H4 (cell line): ENCODE results near the gene EML2. TPM values are rescaled to one million over a fixed set of nuclear protein-coding genes. Genes with fewer than 3 reads are reported as not detected.
"Not testable (repeated sequence)": the region's sequence is repeated elsewhere in the genome, so short reads cannot be mapped to it uniquely, and the experiment has no call there.

Experiments
- DNase-seq: peaks from one replicate; pipeline ENCODE4 v3.0.0-alpha.2; 2015; ENCODE audit warnings: low spot score
- total RNA-seq: library from RNA; depleted of rRNA; stranded (reverse); fragments of >200 nt; shearing (Covaris generic); gene quantifications from 2 replicates; pipeline ENCODE4 v1.2.3, GENCODE V29; 2014

The EML2 gene
- total RNA-seq, 1 experiment from 2014 or later: 5.1 TPM

GRCh38 chr19:45653634-45654033, 14.4 kb upstream of the EML2 start:
- no peak for DNase-seq

GRCh38 chr19:45650722-45651121, 11.5 kb upstream of the EML2 start:
- DNase-seq: no peak

GRCh38 chr19:45646345-45646698, 7.1 kb upstream of the EML2 start:
- no peak for DNase-seq

DNA sequence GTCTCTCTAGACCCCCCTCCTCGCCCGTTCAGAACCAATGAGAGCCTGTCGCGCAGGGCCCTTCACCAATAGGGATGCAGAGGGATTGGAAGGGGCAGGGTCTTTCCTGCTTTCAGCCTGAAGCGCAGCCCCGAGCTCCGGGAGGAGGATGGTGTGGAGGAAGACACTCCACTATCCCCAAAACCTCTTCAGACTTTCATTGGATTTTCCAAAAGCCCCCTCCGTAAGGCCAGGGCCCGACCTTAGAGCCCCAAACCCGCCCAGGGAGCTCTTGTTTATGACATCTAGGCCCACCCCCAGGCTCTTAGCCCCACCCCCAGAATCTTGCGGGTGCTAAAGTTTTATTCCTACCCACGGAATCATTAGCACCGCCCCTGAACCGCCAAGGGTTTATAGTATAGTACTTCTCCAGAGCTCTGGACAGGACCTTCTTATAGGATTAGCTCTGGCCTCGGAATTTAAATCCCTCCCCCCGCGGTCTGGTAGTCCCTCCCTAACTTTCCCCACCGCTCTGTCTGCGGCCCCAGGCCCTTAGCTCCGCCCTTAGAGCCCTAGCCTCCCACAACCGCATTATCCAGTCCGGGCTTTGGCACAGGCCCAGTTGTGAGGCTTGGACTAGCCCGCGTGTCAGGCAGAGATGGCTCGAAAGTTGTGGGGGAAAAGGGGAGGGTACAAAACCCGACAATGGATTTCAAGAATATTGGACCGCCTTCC, 6.6 kb upstream of the EML2 start:
- DNase-seq: peak; percentile 76

DNA sequence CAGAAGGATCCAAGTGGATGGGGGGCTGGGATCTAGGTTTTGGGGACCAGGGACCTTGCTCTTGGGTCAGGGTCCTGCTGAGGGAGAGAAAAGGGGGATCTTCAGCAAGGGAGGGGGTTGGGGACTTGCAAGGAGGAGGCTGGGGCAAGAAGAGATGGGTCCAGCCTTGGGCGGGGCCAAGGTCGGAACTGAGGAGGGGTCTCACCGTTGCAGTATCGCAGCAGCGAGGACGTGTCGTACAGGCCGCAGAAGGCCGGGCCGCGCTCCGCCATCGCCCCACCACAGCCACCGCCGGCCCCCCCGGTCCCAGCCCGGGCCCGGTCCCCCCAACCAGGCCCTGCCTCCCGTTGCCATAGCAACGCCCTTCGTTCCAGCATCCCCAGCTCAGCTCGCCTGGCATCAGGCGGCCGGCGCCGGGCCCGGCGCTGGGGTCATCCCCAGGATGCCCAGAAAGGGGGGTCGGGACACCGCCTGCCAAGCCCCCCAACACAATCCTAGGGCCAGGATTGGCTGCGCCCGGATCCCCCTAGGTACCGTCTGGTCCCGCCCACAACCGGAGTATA, 6.0 kb upstream of the EML2 start:
- DNase-seq: no peak

GRCh38 chr19:45643927-45644771, 5.0 kb upstream of the EML2 start:
- no peak for DNase-seq

GRCh38 chr19:45643024-45643926, 4.1 kb upstream of the EML2 start:
- peak; percentile 33 for DNase-seq

GRCh38 chr19:45641274-45642105, 2.3 kb upstream of the EML2 start:
- DNase-seq: no peak

DNA sequence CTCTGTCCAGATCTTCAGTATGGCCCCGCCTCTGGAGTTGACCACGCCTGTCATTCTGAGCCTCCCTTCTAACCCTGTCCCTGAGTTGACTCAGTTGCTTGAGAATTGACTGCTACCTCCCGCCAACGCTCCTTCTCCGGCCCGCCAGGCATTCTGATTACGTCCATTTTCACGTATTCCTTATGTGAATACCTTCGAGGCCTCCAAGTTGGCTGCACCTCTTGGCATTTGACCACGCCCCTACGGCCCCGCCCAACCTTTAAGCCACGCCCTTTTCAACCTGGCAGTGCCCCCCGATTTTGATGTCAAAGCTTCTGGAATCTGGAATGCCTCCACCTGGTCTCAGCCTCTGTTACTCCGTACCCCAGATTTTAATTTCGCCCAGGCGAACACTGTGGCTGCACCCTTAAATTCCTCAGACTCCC, 1.7 kb upstream of the EML2 start:
- DNase-seq: no peak

DNA sequence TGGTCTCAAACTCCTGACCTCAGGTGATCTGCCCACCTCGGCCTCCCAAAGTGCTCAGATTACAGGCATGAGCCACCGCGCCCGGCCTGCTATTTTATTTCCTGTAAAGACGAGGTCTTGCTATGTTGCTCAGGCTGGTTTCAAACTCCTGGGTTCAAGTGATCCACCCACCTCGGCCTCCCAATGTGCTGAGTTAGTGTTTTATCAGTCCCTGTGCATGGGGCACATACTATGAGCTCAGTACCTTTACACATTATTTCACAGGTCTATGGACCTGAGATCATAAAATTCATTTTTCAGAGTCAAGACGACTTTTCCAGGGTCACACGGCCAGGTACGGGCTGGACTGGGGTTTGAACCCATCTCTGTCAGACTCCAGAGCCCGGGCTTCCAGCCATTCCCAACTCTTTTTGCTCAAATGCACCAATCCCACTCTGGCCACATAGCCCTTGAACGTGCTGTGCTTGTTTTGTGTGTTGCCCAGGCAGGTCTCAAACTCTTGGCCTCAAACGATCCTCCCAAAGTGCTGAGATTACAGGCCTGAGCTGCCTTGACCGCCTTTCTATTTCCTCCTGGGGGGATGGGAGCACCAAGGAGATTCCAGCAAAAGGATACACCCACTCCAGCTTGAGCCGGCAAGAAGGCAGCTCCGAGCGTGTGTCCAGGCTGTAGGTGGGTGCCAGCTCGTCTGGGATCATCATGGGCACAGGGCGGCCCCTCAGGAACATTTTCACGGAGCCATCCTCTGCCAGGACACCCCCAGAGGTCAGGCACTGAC, 1.1 kb downstream of the EML2 start:
- DNase-seq: no peak

GRCh38 chr19:45636902-45637301, 2.3 kb downstream of the EML2 start:
- no peak for DNase-seq

DNA sequence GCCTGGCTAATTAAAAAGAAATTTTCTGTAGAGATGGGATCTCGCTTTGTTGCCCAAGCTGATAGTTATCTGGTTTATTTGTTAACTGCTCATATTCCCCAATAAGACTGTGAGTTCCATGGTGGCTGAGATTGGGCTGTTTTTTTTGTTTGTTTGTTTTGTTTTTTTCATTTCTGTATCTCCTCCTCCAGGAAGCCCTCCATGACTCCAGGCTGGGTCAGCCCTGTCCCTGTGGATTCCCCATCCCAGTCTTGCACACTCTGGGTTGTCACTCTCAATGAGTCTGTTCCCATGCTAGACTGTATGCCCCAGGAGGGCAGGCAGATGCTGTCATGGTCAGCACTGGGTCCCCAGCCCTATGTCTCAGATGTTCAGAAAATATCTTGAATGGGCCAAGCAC, 2.9 kb downstream of the EML2 start:
- no peak for DNase-seq

GRCh38 chr19:45632468-45633196, 6.6 kb downstream of the EML2 start:
- peak; percentile 73 for DNase-seq

- DNase-seq: peak; percentile 69
Observed at GRCh38 chr19:45630463-45630862, 8.7 kb downstream of the EML2 start.

DNA sequence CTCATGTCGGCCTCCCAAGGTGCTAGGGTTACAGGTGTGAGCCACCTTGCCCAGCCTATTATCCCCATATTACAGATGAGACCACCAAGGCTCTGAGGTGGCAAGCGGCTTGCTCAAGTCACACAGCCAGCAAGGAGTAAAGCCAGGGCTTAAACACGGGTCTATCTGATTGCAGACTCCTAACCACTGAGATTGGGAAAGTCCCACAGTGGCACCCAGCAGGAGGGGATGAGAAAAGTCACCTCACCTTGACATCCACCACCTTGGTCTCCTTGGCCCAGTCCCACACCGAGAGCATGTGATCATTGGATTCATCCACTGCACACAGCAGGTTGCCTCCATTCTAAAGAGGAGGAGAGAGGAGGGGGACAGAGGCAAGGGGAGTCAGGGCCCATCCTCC, 9.5 kb downstream of the EML2 start:
- DNase-seq: no peak

DNA sequence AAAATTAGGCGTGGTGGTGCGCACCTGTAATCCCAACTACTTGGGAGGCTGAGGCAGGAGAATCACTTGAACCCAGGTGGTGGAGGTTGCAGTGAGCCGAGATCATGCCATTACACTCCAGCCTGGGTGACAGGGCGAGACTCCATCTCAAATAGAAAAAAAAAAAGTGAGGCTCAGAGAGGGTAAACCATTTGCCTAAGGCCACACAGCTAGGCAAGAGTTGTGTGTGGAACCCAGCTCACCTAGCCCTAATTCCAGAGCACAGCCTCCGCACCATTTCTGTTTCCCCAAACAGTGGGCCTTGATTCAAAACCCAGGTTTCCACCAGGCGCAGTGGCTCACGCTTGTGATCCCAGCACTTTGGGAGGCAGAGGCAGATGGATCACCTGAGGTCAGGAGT, 11.0 kb downstream of the EML2 start:
- not testable (repeated sequence) for DNase-seq

DNA sequence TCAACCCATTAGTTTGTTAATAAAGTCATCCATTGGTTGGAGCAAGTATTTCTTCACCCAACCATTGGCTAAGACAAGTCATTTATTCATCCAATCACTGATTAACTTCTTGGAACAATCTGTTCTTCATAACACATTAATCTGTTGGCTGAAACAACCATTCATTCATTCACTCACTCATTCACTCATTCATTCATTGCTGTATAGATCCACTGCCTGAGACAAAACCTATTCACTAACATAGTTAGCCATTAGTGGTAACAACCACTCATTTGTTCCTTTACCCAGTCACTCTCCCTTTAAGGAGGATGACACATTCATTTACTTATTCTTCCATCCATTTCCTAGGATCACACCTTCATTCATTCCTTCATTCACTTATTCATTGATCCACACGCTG, 15.2 kb downstream of the EML2 start:
- no peak for DNase-seq

DNA sequence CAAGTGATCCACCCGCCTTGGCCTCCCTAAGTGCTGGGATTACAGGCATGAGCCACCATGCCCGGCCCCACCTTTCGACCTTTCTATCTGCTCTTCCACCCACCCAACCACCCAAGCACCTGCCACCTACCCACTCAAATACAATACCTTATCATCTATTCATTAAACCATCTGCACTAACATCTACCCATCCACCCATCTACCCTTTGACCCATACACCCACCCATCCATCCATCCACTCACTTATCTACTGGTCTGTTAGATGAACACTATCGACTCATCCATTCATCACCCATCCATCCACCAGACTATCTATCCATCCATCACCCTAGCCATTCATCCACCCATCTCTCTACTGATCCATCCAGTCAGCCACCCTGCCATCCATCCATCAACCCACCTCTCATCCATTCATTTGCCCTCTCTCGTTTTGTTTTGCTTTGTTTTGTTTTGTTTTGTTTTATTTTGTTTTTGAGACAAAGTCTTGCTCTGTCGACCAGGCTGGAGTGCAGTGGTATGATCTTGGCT, 17.2 kb downstream of the EML2 start:
- DNase-seq: no peak

DNA sequence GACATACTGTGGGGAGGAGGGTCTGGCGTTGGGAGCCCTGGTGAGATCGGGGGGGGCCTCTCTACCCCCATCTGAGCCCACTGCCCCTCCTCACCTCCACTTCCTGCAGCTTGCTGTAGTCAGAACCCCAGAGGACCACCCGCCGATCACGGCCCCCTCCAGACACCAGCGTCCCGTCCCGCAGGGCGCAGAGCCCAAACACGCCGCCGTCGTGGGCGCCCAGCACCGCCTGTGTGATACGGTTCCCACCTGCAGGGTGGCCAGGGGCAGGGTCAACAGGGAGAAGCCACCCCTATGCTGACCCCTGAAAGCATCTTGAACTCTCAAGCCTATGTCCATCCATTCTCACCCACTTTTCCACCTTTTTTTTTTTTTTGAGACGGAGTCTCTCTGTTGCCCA, 17.8 kb downstream of the EML2 start:
- no peak for DNase-seq
